GM19351 (cell line): ENCODE measurements around the gene ASMTL.
"Not testable (repeated sequence)": the region's sequence is repeated elsewhere in the genome, so short reads cannot be mapped to it uniquely, and the experiment has no call there.

Experiments used
- ATAC-seq: cut with Tn5 transposase; IDR thresholded peaks from one replicate; pipeline ENCODE4 v1.9.1; 2021; ENCODE audit warnings: mild to moderate bottlenecking, moderate library complexity; ENCODE audit not compliant: unreplicated experiment

The ASMTL gene

GRCh38 chrX:1455948-1456280 is 3.2 kb upstream of the ASMTL start:
- no peak for ATAC-seq

- peak; percentile 55 for ATAC-seq
Observed at GRCh38 chrX:1453951-1454785, 1.5 kb upstream of the ASMTL start.

GRCh38 chrX:1453395-1453783 is 680 bp upstream of the ASMTL start:
- ATAC-seq: peak; percentile 33

DNA sequence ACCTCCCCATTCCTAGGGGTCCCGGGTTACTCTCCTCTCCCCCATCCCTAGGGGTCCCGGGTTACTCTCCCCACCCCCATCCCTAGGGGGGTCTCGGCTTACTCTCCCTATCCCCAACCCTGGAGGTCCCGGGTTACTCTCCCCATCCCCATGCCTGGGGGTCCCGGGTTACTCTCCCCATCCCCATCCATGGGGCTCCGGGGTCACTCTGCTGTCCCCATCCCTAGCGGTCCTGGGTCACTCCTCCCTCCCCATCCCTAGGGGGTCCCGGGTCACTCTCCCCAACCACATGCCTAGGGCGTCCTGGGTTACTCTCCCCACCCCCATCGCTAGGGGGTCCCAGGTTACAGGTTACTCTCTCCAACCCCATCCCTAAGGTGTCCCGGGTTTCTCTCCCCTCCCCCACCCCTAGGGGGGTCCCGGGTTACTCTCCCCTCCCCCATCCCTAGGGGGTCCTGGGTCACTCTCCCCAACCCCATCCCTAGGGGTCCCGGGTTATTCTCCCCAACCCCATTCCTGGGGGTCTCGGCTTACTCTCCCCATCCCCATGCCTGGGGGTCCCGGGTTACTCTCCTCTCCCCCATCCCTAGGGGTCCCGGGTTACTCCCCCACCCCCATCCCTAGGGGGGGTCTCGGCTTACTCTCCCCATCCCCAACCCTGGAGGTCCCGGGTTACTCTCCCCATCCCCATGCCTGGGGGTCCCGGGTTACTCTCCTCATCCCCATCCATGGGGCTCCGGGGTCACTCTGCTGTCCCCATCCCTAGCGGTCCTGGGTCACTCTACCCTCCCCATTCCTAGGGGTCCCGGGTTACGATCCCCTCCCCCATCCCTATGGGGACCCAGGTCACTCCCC is 821 bp downstream of the ASMTL start:
- ATAC-seq: no peak

- ATAC-seq: no peak
Observed at GRCh38 chrX:1451251-1451660, 1.5 kb downstream of the ASMTL start.

DNA sequence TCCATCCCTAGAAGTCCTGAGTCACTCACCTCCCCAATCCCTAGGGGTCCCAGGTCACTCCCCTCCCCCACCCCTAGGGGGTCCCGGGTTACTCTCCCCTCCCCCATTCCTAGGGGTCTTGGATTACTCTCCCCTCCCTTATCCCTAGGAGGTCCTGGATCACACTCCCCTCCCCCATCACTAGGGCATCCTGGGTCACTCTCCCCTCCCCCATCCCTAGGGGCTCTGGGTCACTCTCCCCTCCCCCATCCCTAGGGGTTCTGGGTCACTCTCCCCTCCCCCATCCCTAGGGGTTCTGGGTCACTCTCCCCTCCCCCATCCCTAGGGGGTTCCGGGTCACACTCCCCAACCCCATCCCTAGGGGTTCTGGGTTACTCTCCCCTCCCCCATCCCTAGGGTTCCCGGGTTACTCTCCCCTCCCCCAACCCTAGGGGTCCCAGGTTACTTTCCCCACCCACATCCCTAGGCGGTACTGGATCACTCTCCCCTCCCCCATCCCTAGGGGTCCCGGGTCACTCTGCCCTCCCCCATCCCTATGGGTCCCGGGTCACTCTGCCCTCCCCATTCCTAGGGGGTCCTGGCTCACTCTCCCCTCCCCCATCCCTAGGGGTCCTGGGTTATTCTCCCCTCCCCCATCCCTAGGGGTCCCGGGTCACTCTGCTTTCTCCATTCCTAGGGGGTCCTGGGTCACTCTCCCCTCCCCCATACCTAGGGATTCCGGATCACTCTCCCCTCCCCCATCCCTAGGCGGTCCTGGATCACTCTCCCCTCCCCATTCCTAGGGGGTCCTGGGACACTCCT is 2.1 kb downstream of the ASMTL start:
- ATAC-seq: no peak

DNA sequence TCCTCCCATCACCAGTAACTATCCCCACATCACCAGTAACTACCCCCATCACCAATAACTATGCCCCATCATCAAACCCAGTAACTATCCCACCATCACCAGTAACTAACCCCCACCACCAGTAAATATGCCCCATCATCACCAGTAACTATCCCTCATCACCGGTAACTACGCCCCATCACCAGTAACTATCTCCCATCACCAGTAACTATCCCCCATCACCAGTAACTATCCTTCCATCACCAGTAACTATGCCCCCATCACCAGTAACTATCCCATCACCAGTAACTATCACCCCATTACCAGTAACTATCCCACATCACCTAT is 2.9 kb downstream of the ASMTL start:
- no peak for ATAC-seq

- ATAC-seq: no peak
Observed at GRCh38 chrX:1449036-1449822, 3.5 kb downstream of the ASMTL start.

DNA sequence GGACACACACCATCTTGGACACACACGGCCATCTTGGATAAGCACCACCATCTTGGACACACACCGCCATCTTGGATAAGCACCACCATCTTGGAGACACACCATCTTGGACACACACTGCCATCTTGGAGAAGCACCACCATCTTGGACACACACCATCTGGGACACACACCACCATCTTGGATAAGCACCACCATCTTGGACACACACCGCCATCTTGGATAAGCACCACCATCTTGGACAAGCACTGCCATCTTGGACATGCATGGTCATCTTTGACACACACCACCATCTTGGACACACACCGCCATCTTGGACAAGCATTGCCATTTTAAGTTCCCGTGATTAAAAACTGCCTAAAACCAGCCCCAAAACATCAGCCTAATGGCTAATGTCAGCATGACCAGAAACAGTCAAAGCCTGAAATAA is 4.1 kb downstream of the ASMTL start:
- ATAC-seq: not testable (repeated sequence)

GRCh38 chrX:1447969-1448572 is 4.6 kb downstream of the ASMTL start:
- not testable (repeated sequence) for ATAC-seq

DNA sequence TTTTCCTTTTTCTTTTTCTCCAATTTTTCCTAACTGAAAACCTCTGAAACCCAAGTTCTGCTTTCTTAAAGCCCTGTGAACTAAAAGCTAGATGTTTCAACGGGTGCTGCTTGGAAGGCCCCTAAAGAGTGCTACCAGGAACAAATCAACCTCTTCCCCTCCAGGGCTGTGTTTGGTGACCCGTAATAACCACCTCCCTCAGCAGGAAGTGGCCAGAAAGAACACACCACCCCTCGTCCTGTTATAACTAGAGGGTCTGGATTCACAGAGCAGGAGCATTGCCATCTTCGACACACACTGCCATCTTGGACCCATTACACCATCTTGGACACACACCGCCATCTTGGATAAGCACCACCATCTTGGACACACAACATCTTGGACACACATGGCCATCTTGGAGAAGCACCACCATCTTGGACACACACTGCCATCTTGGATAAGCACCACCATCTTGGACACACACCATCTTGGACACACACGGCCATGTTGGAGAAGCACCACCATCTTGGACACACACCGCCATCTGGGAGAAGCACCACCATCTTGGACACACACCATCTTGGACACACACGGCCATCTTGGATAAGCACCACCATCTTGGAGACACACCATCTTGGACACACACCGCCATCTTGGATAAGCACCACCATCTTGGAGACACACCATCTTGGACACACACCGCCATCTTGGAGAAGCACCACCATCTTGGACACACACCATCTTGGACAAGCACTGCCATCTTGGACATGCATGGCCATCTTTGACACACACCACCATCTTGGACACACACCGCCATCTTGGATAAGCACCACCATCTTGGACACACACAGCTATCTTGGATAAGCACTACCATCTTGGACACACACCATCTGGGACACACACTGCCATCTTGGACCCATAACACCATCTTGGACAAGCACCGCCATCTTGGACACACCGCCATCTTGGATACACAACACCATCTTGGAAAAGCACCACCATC is 5.4 kb downstream of the ASMTL start:
- ATAC-seq: not testable (repeated sequence)

- no peak for ATAC-seq
Observed at GRCh38 chrX:1444561-1445500, 7.9 kb downstream of the ASMTL start.

- ATAC-seq: no peak
Observed at GRCh38 chrX:1443496-1444075, 9.1 kb downstream of the ASMTL start.

GRCh38 chrX:1442724-1443367 is 9.9 kb downstream of the ASMTL start:
- no peak for ATAC-seq

DNA sequence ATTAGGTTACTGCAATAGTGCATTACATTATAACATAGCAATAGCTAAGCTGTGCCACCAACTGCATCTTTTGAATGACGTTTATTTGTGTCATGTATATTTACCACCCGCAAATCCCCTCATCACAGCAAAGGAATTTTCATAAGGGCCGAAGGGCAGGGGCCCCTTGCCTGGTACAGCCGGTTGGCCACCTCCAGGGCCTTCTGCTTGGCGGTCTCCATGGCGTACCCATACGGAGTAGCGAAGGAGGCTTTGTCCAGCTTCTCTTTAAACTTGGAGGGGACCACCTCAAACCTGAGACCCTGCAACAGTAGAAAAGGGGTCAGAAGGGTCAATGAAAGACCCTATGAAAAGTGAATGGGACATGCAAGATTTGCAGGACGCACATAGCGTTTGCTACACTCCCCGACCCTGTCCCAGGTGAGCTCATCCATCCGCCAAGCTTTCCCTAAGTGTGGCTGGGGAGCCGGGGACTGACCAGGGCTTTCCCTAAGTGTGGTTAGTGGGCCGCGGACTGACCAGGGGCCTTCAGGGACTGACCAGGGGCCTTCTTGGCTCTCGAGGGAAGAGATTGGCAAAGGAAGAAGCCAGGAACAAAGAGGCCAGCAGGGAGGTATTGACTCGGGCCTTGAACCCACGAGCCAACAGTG is 10.6 kb downstream of the ASMTL start:
- ATAC-seq: no peak

GRCh38 chrX:1440506-1440905 is 12.2 kb downstream of the ASMTL start:
- ATAC-seq: no peak
